8988T (cell line): ENCODE measurements around the gene POLD2.
A peak's percentile ranks its signal among the peaks of the same experiment; 100 is the strongest.

Experiments
- DNase-seq: peaks from one replicate; pipeline ENCODE4 v3.0.0; 2011

POLD2 gene

GRCh38 chr7:44112997-44113763 is 10.2 kb downstream of the POLD2 start:
- DNase-seq: no peak

GRCh38 chr7:44112231-44112996 is 10.9 kb downstream of the POLD2 start:
- DNase-seq: no peak

GRCh38 chr7:44111761-44112160 is 11.6 kb downstream of the POLD2 start:
- DNase-seq: no peak

GRCh38 chr7:44110719-44111635 is 12.4 kb downstream of the POLD2 start:
- DNase-seq: no peak

- no peak for DNase-seq
Measured at GRCh38 chr7:44109991-44110390, 13.4 kb downstream of the POLD2 start.

- DNase-seq: peak; percentile 58
Measured at GRCh38 chr7:44108768-44109750, 14.3 kb downstream of the POLD2 start.

- DNase-seq: no peak
Measured at GRCh38 chr7:44107961-44108767, 15.2 kb downstream of the POLD2 start.

- no peak for DNase-seq
Measured at GRCh38 chr7:44107116-44107960, 16.0 kb downstream of the POLD2 start.

GRCh38 chr7:44106311-44107065 is 16.9 kb downstream of the POLD2 start:
- no peak for DNase-seq

- DNase-seq: no peak
Measured at GRCh38 chr7:44105832-44106231, 17.5 kb downstream of the POLD2 start.

GRCh38 chr7:44104860-44105771 is 18.2 kb downstream of the POLD2 start:
- DNase-seq: no peak

- no peak for DNase-seq
Measured at GRCh38 chr7:44103923-44104859, 19.2 kb downstream of the POLD2 start, which contains the start of gene AEBP1. TSS of gene AEBP1 (plus strand) at chr7:44104345. CDS start at chr7:44104666, 321 bp downstream.

- DNase-seq: no peak
Measured at GRCh38 chr7:44103566-44103922, 19.8 kb downstream of the POLD2 start.

GRCh38 chr7:44102846-44103565 is 20.3 kb downstream of the POLD2 start:
- no peak for DNase-seq

GRCh38 chr7:44101966-44102845 is 21.1 kb downstream of the POLD2 start:
- no peak for DNase-seq
